SK-N-MC (cell line): ENCODE results near the gene HMGN1.

Source experiments
- DNase-seq: peaks from one replicate; pipeline ENCODE4 v3.0.0-alpha.2; 2011; ENCODE audit warnings: low read depth, low spot score
- H3K27ac ChIP-seq: fragments of 200-600 bp; sonication (generic); 2 replicates; pipeline ENCODE4 v1.5.1; 2016; ENCODE audit warnings: mixed run types
- H3K36me3 ChIP-seq: fragments of 200-600 bp; sonication (generic); 2 replicates; pipeline ENCODE4 v1.6.1; 2017; ENCODE audit warnings: antibody characterized with exemption, low read length, mixed read lengths; ENCODE audit not compliant: insufficient read depth
- H3K4me3 ChIP-seq: fragments of 200-600 bp; sonication (generic); 2 replicates; pipeline ENCODE4 v1.5.1; 2016
- H3K9ac ChIP-seq: fragments of 200-600 bp; sonication (generic); 2 replicates; pipeline ENCODE4 v1.8.0; 2017; ENCODE audit warnings: mixed run types, mixed read lengths; ENCODE audit not compliant: insufficient read length
- H3K9me3 ChIP-seq: fragments of 200-600 bp; sonication (generic); 2 replicates; pipeline ENCODE4 v1.6.1; 2017; ENCODE audit warnings: low read depth, mild to moderate bottlenecking, antibody characterized with exemption, low read length, moderate library complexity, mixed read lengths
- EZH2 ChIP-seq: fragments of 200-600 bp; sonication (generic); IDR thresholded peaks from one replicate; pipeline ENCODE4 v1.6.1; 2017; ENCODE audit warnings: antibody characterized with exemption
- FOXP2 ChIP-seq: optimal IDR thresholded peaks from 2 replicates; pipeline ENCODE3; 2011; ENCODE audit warnings: mild to moderate bottlenecking, moderate library complexity; ENCODE audit not compliant: insufficient read depth; ENCODE audit errors: extremely low read length, control extremely low read depth
- POLR2AphosphoS5 ChIP-seq: IDR thresholded peaks from 2 replicates; pipeline ENCODE4 v1.6.1; 2012; ENCODE audit warnings: mild to moderate bottlenecking, low read depth, low read length, borderline replicate concordance

The HMGN1 gene

DNA sequence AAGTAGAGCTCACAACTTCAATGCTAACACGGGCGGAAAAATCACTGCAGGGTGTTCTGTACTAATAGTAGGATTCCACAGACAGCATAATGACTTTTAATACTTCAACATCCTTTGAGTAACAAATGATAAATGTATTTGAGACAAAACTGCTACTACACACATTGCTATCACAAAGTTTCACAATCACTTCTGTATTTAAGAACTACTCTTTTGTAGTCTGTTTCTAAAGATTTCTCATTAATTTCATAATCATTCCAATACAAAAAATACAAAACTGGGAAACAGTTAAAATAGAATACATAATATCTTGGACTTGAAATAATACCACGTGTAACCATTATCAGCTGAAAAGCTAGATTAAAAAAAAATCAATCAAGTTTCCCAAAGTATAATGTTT is 2.7 kb downstream of the HMGN1 start:
- DNase-seq = no peak
- peak overlapping the region; percentile 99 for H3K4me3 ChIP-seq
- H3K27ac ChIP-seq = no peak overlapping the region
- no peaks in the 10 kb centered on the region for H3K9me3 ChIP-seq
- peak overlapping the region; percentile 96 for H3K9ac ChIP-seq
- TF ChIP-seq EZH2 (no peak), FOXP2 (no peak), POLR2AphosphoS5 (no peak)
- H3K36me3 ChIP-seq = peaks cover 68% of the 10 kb centered on the region

DNA sequence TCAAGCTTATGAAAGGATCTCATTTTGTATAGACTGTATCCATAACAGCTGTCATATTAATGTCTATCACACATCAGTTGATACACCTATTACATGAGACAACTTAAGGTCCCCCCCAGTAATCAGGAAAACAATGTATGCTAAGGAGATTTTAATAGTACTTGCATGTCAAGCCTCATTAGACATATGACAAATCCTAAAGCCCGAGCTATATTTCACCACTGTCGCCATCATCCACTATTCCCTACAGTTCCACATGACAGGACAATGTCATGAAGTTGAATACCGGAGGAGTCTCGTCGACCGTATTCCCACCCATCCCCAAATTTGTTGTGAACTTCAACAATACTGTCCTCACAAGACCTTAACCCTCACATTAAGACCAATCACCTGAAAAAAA is 3.4 kb downstream of the HMGN1 start:
- no peak overlapping the region for H3K27ac ChIP-seq
- H3K9ac ChIP-seq = peak overlapping the region; percentile 49

DNA sequence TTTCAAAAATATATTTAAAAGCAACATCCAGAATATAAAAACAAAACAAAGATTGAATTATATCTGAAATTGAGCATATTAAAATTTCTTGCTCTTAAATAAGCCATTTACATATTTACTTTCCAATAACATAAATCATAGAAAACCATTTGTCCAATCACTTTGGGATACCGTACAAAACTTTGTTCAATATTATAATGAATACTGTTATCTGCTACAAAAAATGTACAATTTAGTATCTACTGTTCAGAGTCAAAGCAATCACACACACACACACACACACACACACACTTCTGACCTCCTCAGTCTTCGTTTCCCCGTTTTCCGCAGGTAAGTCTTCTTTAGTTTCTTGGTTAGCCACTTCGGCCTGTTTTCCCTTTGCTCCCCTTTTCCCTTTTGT is 4.0 kb downstream of the HMGN1 start:
- no peak for TF ChIP-seq FOXP2
- TF ChIP-seq EZH2 = no peak
- TF ChIP-seq POLR2AphosphoS5 = no peak
- peaks cover 76% of the 10 kb centered on the region for H3K36me3 ChIP-seq
- no peaks in the 10 kb centered on the region for H3K9me3 ChIP-seq
- 0 out of 2 replicates have a peak overlapping the region, but pooled peaks have one; percentile 30 for H3K27ac ChIP-seq
- DNase-seq = no peak
- peak overlapping the region; percentile 1 for H3K9ac ChIP-seq
- H3K4me3 ChIP-seq = no peak overlapping the region; the same call in 1 of the 2 replicates

More for the DNA sequence above, 3.4 kb downstream of the HMGN1 start:
- no peaks in the 10 kb centered on the region for H3K9me3 ChIP-seq
- TF ChIP-seq EZH2 = no peak
- no peak for TF ChIP-seq POLR2AphosphoS5
- no peak for TF ChIP-seq FOXP2
- peak overlapping the region; percentile 99 for H3K4me3 ChIP-seq
- peaks cover 75% of the 10 kb centered on the region for H3K36me3 ChIP-seq
- no peak for DNase-seq

DNA sequence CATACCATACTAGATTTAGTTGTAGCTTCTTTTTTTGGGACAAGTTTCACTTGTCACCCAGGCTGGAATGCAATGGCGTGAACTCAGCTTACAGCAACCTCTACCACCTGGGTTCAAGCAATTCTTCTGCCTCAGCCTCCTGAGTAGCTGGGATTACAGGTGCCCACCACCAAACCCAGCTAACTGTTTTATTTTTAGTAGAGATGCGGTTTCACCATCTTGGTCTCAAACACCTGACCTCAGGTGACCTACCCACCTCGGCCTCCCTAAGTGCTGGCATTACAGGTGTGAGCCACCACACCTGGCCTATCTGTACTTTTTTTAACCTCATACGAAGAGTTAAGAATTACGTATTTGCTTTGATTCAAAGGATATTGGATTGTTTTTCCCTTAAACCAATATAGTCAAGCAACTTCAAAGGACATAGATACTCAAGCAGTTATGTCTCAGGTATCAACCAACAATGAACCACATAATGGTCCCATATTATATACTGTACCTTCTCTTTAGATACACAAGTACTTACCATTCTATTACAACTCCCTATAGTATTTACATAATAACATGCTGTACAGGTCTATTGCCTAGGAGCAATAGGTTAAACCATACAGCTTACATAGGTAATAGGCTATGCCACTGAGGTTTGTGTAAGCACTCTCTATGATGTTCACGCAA is 7.5 kb downstream of the HMGN1 start:
- H3K36me3 ChIP-seq = peaks cover 57% of the 10 kb centered on the region
- no peak overlapping the region for H3K4me3 ChIP-seq
- no peak overlapping the region for H3K9ac ChIP-seq
- TF ChIP-seq POLR2AphosphoS5 (no peak), FOXP2 (no peak), EZH2 (no peak)
- no peak for DNase-seq
- H3K27ac ChIP-seq = 0 out of 2 replicates have a peak overlapping the region, but pooled peaks have one; percentile 39
- H3K9me3 ChIP-seq = no peaks in the 10 kb centered on the region

DNA sequence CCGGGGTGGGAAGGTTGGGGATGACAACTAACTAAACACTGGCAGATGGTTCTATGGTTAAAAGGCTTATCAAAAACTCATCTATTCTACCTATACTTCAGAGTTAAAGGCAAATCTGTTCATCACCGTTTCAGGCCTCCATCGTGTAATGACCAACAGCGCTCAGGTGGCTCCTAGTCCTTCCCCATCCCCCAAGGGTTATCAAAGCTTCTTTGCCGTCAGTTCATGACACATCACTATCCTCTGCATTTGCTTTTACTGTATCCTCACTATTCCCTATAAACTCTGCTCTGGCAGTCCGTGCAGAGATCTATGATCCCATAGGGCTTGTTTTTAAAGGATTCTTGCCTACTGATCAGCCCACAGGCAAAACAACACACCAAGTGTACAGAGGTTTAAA is 8.2 kb downstream of the HMGN1 start:
- Histone ChIP-seq H3K9ac (no peak overlapping the region), H3K4me3 (no peak overlapping the region), H3K27ac (peak overlapping the region; percentile 39; the same call in 1 of the 2 replicates), H3K9me3 (no peaks in the 10 kb centered on the region), H3K36me3 (peaks cover 50% of the 10 kb centered on the region)
- no peak for TF ChIP-seq POLR2AphosphoS5
- TF ChIP-seq EZH2 = no peak
- DNase-seq = no peak

DNA sequence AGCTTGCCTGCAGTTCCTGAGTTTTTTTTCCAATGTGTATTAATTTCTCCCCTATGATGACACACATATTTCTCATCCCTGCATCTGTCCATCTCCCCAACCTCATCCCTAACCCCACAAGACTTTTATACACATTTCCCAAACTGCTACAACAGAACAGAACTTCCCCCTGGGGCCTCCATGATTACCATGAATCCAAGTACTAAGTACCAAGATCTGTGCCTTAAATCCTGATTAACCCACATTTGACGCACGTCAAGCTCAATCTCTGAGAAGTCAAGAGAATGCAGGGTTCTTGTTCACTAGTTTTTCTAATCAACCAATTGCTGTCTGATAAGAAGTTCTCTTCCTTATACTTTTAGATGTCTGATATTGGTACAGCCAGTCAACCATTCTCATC is 9.7 kb downstream of the HMGN1 start:
- peak overlapping the region; percentile 70 for H3K27ac ChIP-seq
- TF ChIP-seq POLR2AphosphoS5 = no peak
- no peak for TF ChIP-seq FOXP2
- no peak for TF ChIP-seq EZH2
- no peak for DNase-seq
- no peaks in the 10 kb centered on the region for H3K9me3 ChIP-seq
- H3K36me3 ChIP-seq = peaks cover 36% of the 10 kb centered on the region
- H3K4me3 ChIP-seq = no peak overlapping the region
- no peak overlapping the region for H3K9ac ChIP-seq

DNA sequence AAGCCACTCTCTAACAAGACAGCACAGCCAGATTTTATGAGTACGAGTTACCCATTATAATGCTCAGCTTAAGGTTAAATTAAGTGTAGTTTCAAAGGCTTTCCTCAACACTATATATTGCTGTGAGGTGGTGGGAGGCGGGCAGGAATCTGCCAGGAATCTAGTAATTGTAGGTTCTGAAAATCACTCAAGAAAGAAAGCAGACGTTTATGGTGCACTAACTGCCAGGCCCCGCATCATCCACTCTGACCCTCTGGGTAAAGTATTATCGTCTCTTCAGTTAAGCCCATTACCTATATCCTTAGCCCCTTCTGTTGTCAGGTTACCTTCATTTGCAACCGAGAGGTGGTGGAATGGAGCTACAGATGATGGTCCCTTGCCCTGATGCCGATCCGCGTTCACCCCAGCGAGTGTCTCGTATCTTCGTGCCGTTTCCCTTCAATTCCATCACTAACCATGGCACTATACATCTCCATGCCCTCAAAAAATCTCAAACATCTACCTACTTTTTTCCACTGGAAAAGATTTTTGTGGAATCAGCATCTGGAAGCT is 12.4 kb downstream of the HMGN1 start:
- Histone ChIP-seq H3K4me3 (no peak overlapping the region), H3K9ac (no peak overlapping the region), H3K9me3 (no peaks in the 10 kb centered on the region), H3K27ac (no peak overlapping the region; the same call in 1 of the 2 replicates), H3K36me3 (peaks cover 12% of the 10 kb centered on the region)
- TF ChIP-seq FOXP2 (no peak), EZH2 (no peak), POLR2AphosphoS5 (no peak)
- no peak for DNase-seq

DNA sequence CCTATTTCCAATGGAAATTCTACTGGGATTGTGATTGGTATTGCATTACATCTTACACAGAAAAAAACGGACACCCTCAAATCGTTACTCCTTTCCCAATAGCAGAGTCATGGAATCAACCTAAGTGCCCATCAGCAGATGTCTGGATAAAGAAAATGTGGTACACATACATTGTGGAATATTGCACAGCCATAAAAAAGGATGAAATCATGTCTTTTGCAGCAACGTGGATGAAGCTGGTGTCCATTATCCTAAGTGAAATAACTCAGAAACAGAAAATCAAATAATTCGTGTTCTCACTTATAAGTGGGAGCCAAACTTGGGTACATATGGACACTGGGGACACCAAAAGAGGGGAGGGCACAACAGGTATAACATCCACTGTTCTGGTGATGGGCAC is 14.3 kb downstream of the HMGN1 start:
- no peaks in the 10 kb centered on the region for H3K9me3 ChIP-seq
- no peak overlapping the region for H3K27ac ChIP-seq
- H3K4me3 ChIP-seq = no peak overlapping the region
- TF ChIP-seq EZH2 (no peak), FOXP2 (no peak), POLR2AphosphoS5 (no peak)
- H3K9ac ChIP-seq = no peak overlapping the region
- DNase-seq = no peak
- H3K36me3 ChIP-seq = no peaks in the 10 kb centered on the region

DNA sequence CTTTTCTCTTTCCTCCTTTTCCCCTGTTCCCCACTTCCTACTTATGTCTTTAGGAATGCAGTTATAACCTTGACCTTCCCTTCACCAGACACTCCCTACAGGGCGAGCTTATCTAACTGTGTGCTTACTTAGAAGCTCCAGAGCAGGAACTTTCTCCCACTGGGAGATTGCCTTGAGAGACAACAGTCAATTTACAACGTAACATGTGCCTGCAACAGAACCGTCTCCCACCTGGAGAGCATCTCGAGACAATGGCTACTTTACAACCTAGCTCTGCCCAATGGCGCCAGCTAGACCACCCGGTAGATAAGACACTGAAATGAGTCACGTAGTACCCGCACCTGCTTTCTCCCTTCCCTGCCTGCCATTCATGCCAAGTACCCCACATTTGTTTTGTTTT is 16.7 kb downstream of the HMGN1 start:
- TF ChIP-seq EZH2 = no peak
- no peak for TF ChIP-seq POLR2AphosphoS5
- no peak for TF ChIP-seq FOXP2
- no peaks in the 10 kb centered on the region for H3K9me3 ChIP-seq
- H3K27ac ChIP-seq = no peak overlapping the region
- H3K4me3 ChIP-seq = no peak overlapping the region
- no peak for DNase-seq
- H3K36me3 ChIP-seq = no peaks in the 10 kb centered on the region
- no peak overlapping the region for H3K9ac ChIP-seq
